HuH-7.5 (cell line): Measurements from ENCODE around the gene SENP8.
"Not testable (repeated sequence)": the region's sequence is repeated elsewhere in the genome, so short reads cannot be mapped to it uniquely, and the experiment has no call there.

ENCODE experiments used
- DNase-seq: peaks from one replicate; pipeline ENCODE4 v3.0.0; 2011; ENCODE audit warnings: low spot score

The SENP8 gene

GRCh38 chr15:72155635-72156616 lies 37.7 kb downstream of the SENP8 start:
- peak; percentile 68 for DNase-seq

- no peak for DNase-seq
Observed at GRCh38 chr15:72156928-72157327, 38.7 kb downstream of the SENP8 start.

- no peak for DNase-seq
Observed at GRCh38 chr15:72160696-72161245, 42.6 kb downstream of the SENP8 start.

- no peak for DNase-seq
Observed at GRCh38 chr15:72161361-72162132, 43.3 kb downstream of the SENP8 start.

GRCh38 chr15:72162569-72162968 lies 44.4 kb downstream of the SENP8 start:
- DNase-seq: no peak

- no peak for DNase-seq
Observed at GRCh38 chr15:72163719-72164118, 45.5 kb downstream of the SENP8 start.

GRCh38 chr15:72166716-72167417 lies 48.7 kb downstream of the SENP8 start:
- no peak for DNase-seq

GRCh38 chr15:72167445-72167844 lies 49.2 kb downstream of the SENP8 start:
- DNase-seq: no peak

- no peak for DNase-seq
Observed at GRCh38 chr15:72168131-72168807, 50.1 kb downstream of the SENP8 start.

- no peak for DNase-seq
Observed at GRCh38 chr15:72168808-72169190, 50.6 kb downstream of the SENP8 start.

- no peak for DNase-seq
Observed at GRCh38 chr15:72169236-72169920, 51.2 kb downstream of the SENP8 start.

- no peak for DNase-seq
Observed at GRCh38 chr15:72169921-72170611, 51.9 kb downstream of the SENP8 start.

- no peak for DNase-seq
Observed at GRCh38 chr15:72170691-72171090, 52.5 kb downstream of the SENP8 start.

GRCh38 chr15:72171978-72172377 lies 53.8 kb downstream of the SENP8 start:
- not testable (repeated sequence) for DNase-seq

- DNase-seq: no peak
Observed at GRCh38 chr15:72172796-72173195, 54.6 kb downstream of the SENP8 start.

- DNase-seq: no peak
Observed at GRCh38 chr15:72173401-72173800, 55.2 kb downstream of the SENP8 start.

- no peak for DNase-seq
Observed at GRCh38 chr15:72173864-72174550, 55.8 kb downstream of the SENP8 start.

- DNase-seq: no peak
Observed at GRCh38 chr15:72174551-72175165, 56.5 kb downstream of the SENP8 start.
